PC-3 (cell line): ENCODE data around the gene UNC93A.
"Not testable (repeated sequence)": the region's sequence is repeated elsewhere in the genome, so short reads cannot be mapped to it uniquely, and the experiment has no call there.

Experiments
- CTCF ChIP-seq: fragments of 300-600 bp; sonication (generic); conservative IDR thresholded peaks from 2 replicates; pipeline ENCODE4 v1.5.1; 2017; ENCODE audit warnings: antibody characterized with exemption, low read depth, mild to moderate bottlenecking, low read length
- EZH2 ChIP-seq: fragments of 300-600 bp; sonication (generic); IDR thresholded peaks from one replicate; pipeline ENCODE4 v1.6.1; 2017; ENCODE audit warnings: antibody characterized with exemption, mild to moderate bottlenecking, low read length; ENCODE audit not compliant: unreplicated experiment
- EZH2phosphoT487 ChIP-seq: fragments of 300-600 bp; sonication (generic); IDR thresholded peaks from 2 replicates; pipeline ENCODE4 v1.6.1; 2018; ENCODE audit warnings: mild to moderate bottlenecking, antibody characterized with exemption, low read length, borderline replicate concordance

- not testable (repeated sequence) for TF ChIP-seq EZH2, CTCF, EZH2phosphoT487
Observed at GRCh38 chr6:167278173-167278940, 12.8 kb upstream of the UNC93A start.
